PFSK-1 (cell line): Measurements from ENCODE around the gene GALNT14.

Experiments
- POLR2AphosphoS5 ChIP-seq: IDR thresholded peaks from 2 replicates; pipeline ENCODE4 v1.6.1; 2012; ENCODE audit warnings: low read depth, mild to moderate bottlenecking, control low read depth, low read length, moderate library complexity
- SIN3A ChIP-seq: IDR thresholded peaks from 2 replicates; pipeline ENCODE4 v1.6.1; 2012; ENCODE audit warnings: mild to moderate bottlenecking, low read length, moderate library complexity, borderline replicate concordance; ENCODE audit not compliant: insufficient read depth

DNA sequence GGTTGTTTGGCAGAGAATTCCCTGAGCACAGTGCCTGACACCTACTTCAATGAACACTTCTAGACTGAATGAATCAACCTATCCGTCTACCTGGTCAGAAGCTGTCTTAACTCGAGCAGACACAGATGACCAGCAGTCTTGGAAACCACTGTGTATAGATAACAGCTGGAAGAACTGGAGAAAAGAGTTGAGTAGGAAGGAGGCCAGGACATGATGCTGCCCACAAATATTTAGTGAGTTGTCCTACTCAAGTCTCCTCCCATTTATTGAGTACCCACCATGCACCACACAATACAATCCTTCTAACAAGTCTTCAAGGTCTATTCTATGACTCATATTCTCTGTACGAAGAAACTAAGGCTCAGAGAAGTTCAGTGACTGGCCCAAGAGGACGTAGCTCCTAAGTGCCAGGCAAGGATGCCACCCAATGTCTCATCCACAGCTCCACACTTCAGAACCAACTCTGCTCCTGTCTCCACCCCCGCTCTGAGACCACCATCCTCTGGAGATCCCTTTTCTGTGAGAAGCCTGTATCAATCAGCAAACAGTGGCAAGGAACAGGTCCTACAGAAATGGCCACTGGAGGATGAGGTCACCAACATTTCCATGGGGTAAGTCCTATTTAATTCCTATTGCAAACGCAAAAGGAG lies 62.2 kb downstream of the GALNT14 start:
- TF ChIP-seq SIN3A (no peak), POLR2AphosphoS5 (no peak)
